GM23248 (cell line): ENCODE data around the gene USP46.

Experiments
- EZH2 ChIP-seq: fragments of 200-600 bp; sonication (generic); IDR thresholded peaks from 2 replicates; pipeline ENCODE4 v1.6.1; 2018; ENCODE audit warnings: antibody characterized with exemption, mild to moderate bottlenecking; ENCODE audit not compliant: insufficient read depth, poor library complexity, severe bottlenecking
- EZH2phosphoT487 ChIP-seq: fragments of 200-600 bp; sonication (generic); IDR thresholded peaks from 2 replicates; pipeline ENCODE4 v1.6.1; 2018; ENCODE audit warnings: antibody characterized with exemption, moderate library complexity, mild to moderate bottlenecking, low read depth; ENCODE audit not compliant: insufficient read depth

DNA sequence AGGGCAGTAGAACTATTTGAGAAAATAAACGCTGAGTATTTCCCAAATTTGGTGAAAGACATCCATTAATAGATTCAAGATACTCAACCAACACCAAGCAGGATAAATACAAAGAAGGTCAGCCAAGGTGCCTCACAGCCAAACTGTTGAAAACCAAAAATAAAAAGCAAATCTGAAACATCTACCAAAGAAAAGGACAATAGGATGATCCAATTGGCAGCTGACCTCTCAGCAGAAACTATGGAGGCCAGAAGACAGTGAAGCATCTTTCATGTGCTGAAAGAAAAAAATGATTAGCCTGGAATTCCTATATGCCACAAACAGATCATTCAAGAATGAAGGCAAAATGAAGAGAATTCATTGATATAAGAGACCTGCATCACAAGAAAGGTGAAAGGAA is 44.9 kb downstream of the USP46 start:
- TF ChIP-seq EZH2 (no peak), EZH2phosphoT487 (no peak)
